Sigmoid colon (tissue), 3 donors: Measurements from ENCODE around the gene TCF12.

Source experiments
- POLR2A ChIP-seq, 2 donors: fragments of 450-650 bp; IDR thresholded peaks; one replicate each; pipeline ENCODE4 v1.6.1; 2016; ENCODE audit warnings: antibody characterized with exemption in 2 of 2, mild to moderate bottlenecking in 2 of 2, moderate library complexity in 2 of 2
- TF ChIP-seq, protein P1 (sequence below), 4 experiments: fragments of 450-650 bp in 3 of 4; fragments of 200-600 bp in 1 of 4; IDR thresholded peaks; one replicate each; pipeline ENCODE4 v1.5.1; 2016 to 2019; ENCODE audit warnings: antibody characterized with exemption in 4 of 4, mild to moderate bottlenecking in 3 of 4, moderate library complexity in 2 of 4

- TF ChIP-seq, protein P1, sequence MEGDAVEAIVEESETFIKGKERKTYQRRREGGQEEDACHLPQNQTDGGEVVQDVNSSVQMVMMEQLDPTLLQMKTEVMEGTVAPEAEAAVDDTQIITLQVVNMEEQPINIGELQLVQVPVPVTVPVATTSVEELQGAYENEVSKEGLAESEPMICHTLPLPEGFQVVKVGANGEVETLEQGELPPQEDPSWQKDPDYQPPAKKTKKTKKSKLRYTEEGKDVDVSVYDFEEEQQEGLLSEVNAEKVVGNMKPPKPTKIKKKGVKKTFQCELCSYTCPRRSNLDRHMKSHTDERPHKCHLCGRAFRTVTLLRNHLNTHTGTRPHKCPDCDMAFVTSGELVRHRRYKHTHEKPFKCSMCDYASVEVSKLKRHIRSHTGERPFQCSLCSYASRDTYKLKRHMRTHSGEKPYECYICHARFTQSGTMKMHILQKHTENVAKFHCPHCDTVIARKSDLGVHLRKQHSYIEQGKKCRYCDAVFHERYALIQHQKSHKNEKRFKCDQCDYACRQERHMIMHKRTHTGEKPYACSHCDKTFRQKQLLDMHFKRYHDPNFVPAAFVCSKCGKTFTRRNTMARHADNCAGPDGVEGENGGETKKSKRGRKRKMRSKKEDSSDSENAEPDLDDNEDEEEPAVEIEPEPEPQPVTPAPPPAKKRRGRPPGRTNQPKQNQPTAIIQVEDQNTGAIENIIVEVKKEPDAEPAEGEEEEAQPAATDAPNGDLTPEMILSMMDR (IDR thresholded peaks at IDR 0.05): no peak
- TF ChIP-seq POLR2A (IDR thresholded peaks at IDR 0.05): no peak
These were observed 25.1 kb upstream of the TCF12 start for GRCh38 chr15:56893364-56893678.
